8988T (cell line): Measurements from ENCODE around the gene FBXO7.

Experiments used
- DNase-seq: peaks from one replicate; pipeline ENCODE4 v3.0.0; 2011

FBXO7 gene

GRCh38 chr22:32490279-32490678, 15.7 kb downstream of the FBXO7 start:
- DNase-seq: no peak

- no peak for DNase-seq
These were observed 17.5 kb downstream of the FBXO7 start for GRCh38 chr22:32492111-32492510.

- no peak for DNase-seq
These were observed 18.9 kb downstream of the FBXO7 start for GRCh38 chr22:32493551-32493950.

GRCh38 chr22:32494971-32495370, 20.4 kb downstream of the FBXO7 start:
- DNase-seq: no peak

GRCh38 chr22:32499666-32500065, 25.1 kb downstream of the FBXO7 start:
- DNase-seq: no peak

GRCh38 chr22:32501836-32502752, 27.5 kb downstream of the FBXO7 start:
- no peak for DNase-seq

- DNase-seq: no peak
These were observed 34.4 kb downstream of the FBXO7 start for GRCh38 chr22:32509045-32509444.

- DNase-seq: no peak
These were observed 36.7 kb downstream of the FBXO7 start for GRCh38 chr22:32511274-32511673.

- no peak for DNase-seq
These were observed 37.2 kb downstream of the FBXO7 start for GRCh38 chr22:32511776-32512175.

- no peak for DNase-seq
These were observed 37.8 kb downstream of the FBXO7 start for GRCh38 chr22:32512267-32512982.

- DNase-seq: no peak
These were observed 40.5 kb downstream of the FBXO7 start for GRCh38 chr22:32515084-32515483.

- DNase-seq: no peak
These were observed 42.9 kb downstream of the FBXO7 start for GRCh38 chr22:32517488-32517887.

- no peak for DNase-seq
These were observed 43.3 kb downstream of the FBXO7 start for GRCh38 chr22:32517921-32518320.

- no peak for DNase-seq
These were observed 43.8 kb downstream of the FBXO7 start for GRCh38 chr22:32518381-32518780.

GRCh38 chr22:32518848-32519247, 44.2 kb downstream of the FBXO7 start:
- no peak for DNase-seq

GRCh38 chr22:32520612-32521011, 46.0 kb downstream of the FBXO7 start:
- no peak for DNase-seq

- DNase-seq: no peak
These were observed 47.6 kb downstream of the FBXO7 start for GRCh38 chr22:32522237-32522636.

- DNase-seq: no peak
These were observed 53.1 kb downstream of the FBXO7 start for GRCh38 chr22:32527756-32528155.

GRCh38 chr22:32528316-32528715, 53.7 kb downstream of the FBXO7 start:
- no peak for DNase-seq

- DNase-seq: peak; percentile 78
These were observed 54.7 kb downstream of the FBXO7 start for GRCh38 chr22:32528984-32529982.

- DNase-seq: no peak
These were observed 56.6 kb downstream of the FBXO7 start for GRCh38 chr22:32531228-32531627.

- no peak for DNase-seq
These were observed 57.6 kb downstream of the FBXO7 start for GRCh38 chr22:32531931-32532819.
